Liver (tissue), 9 donors: ENCODE results near the gene TULP4. TPM values are rescaled to one million over a fixed set of nuclear protein-coding genes. Genes with fewer than 3 reads are reported as not detected.

Source experiments
- DNase-seq: peaks from one replicate; pipeline ENCODE4 v3.0.0-alpha.2; 2017; ENCODE audit warnings: low spot score
- H3K27ac ChIP-seq, 2 donors: one replicate each; pipeline ENCODE4 v1.7.0; 2013; ENCODE audit warnings: inconsistent platforms in 2 of 2, low read length in 2 of 2, control low read depth in 1 of 2, low read depth in 1 of 2, mild to moderate bottlenecking in 1 of 2
- H3K27me3 ChIP-seq, 4 donors: one replicate each; pipeline versions ENCODE4 v1.6.1 to v1.7.0; 2013; ENCODE audit warnings: low read length in 3 of 4, inconsistent platforms in 1 of 4, mild to moderate bottlenecking in 1 of 4, moderate library complexity in 1 of 4; ENCODE audit not compliant: control insufficient read depth in 4 of 4, insufficient read depth in 4 of 4
- H3K36me3 ChIP-seq, 4 donors: one replicate each; pipeline versions ENCODE4 v1.6.1 to v1.7.0; 2013; ENCODE audit warnings: low read length in 3 of 4, mild to moderate bottlenecking in 3 of 4, low read depth in 1 of 4, moderate library complexity in 1 of 4; ENCODE audit not compliant: control insufficient read depth in 4 of 4, insufficient read depth in 3 of 4
- H3K4me1 ChIP-seq, 4 donors: one replicate each; pipeline versions ENCODE4 v1.6.1 to v1.7.0; 2013; ENCODE audit warnings: low read length in 3 of 4, mild to moderate bottlenecking in 3 of 4, moderate library complexity in 1 of 4; ENCODE audit not compliant: control insufficient read depth in 4 of 4, insufficient read depth in 4 of 4
- H3K4me3 ChIP-seq, 3 donors: one replicate each; pipeline versions ENCODE4 v1.6.1 to v1.7.0; 2013; ENCODE audit warnings: low read length in 3 of 3, control low read depth in 1 of 3, low read depth in 1 of 3, mild to moderate bottlenecking in 1 of 3
- H3K9ac ChIP-seq, 2 donors: one replicate each; pipeline ENCODE4 v1.7.0; 2013; ENCODE audit warnings: low read length in 2 of 2, mild to moderate bottlenecking in 2 of 2, moderate library complexity in 2 of 2, control low read depth in 1 of 2, low read depth in 1 of 2
- H3K9me3 ChIP-seq, 4 donors: one replicate each; pipeline versions ENCODE4 v1.6.1 to v1.7.0; 2013; ENCODE audit warnings: low read length in 3 of 4; ENCODE audit not compliant: control insufficient read depth in 4 of 4
- FOXA1 ChIP-seq: IDR thresholded peaks from 2 replicates; pipeline ENCODE4 v1.6.1; 2016; ENCODE audit warnings: antibody characterized with exemption
- GABPA ChIP-seq, 2 donors: IDR thresholded peaks in 1 of 2; conservative IDR thresholded peaks in 1 of 2; 2 replicates each; pipeline ENCODE4 v1.6.1; 2016; ENCODE audit warnings: antibody characterized with exemption in 2 of 2, mild to moderate bottlenecking in 1 of 2, moderate library complexity in 1 of 2
- HNF4A ChIP-seq, 2 donors: conservative IDR thresholded peaks; 2 replicates each; pipeline ENCODE4 v1.6.1; 2016; ENCODE audit warnings: antibody characterized with exemption in 2 of 2, mild to moderate bottlenecking in 2 of 2
- NR2F2 ChIP-seq: IDR thresholded peaks from 2 replicates; pipeline ENCODE4 v1.6.1; 2016; ENCODE audit warnings: antibody characterized with exemption
- RAD21 ChIP-seq, 2 donors: IDR thresholded peaks; 2 replicates each; pipeline ENCODE4 v1.6.1; 2016; ENCODE audit warnings: antibody characterized with exemption in 2 of 2, mild to moderate bottlenecking in 2 of 2
- SP1 ChIP-seq: IDR thresholded peaks from 2 replicates; pipeline ENCODE4 v1.6.1; 2018; ENCODE audit warnings: antibody characterized with exemption, mild to moderate bottlenecking
- YY1 ChIP-seq: IDR thresholded peaks from 2 replicates; pipeline ENCODE4 v1.6.1; 2016; ENCODE audit warnings: antibody characterized with exemption, mild to moderate bottlenecking
- WGBS: extraction: QIAGEN DNeasy Blood & Tissue Kit; methylation state at CpG from one replicate; pipeline ENCODE4 v1.1.7; 2013; 5-methylcytosine and 5-hydroxymethylcytosine counted together
- polyA plus RNA-seq, 2 donors: library from polyadenylated mRNA; stranded (reverse) in 1 of 2; unstranded in 1 of 2; fragments of 200-250 nt in 1 of 2; fragments of >200 nt in 1 of 2; fragmentation: Nextera tagmentation in 1 of 2; extraction: Ambion mirVana in 1 of 2; gene quantifications; one replicate each; pipeline versions ENCODE4 v1.2.1 to v1.2.3, GENCODE V29; 2013 to 2015
- total RNA-seq, 2 donors: library from RNA; depleted of rRNA; stranded (reverse); fragments of >200 nt; gene quantifications; one replicate each; pipeline ENCODE4 v1.2.3, GENCODE V29; 2014
- TF ChIP-seq, protein P1 (sequence below): IDR thresholded peaks from 2 replicates; pipeline ENCODE4 v1.6.1; 2016; ENCODE audit warnings: antibody characterized with exemption
- TF ChIP-seq, protein P2 (sequence below): IDR thresholded peaks from 2 replicates; pipeline ENCODE4 v1.6.1; 2016; ENCODE audit warnings: antibody characterized with exemption
- TF ChIP-seq, protein P3 (sequence below): IDR thresholded peaks from 2 replicates; pipeline ENCODE4 v1.6.1; 2016; ENCODE audit warnings: antibody characterized with exemption
- TF ChIP-seq, protein P4 (sequence below): fragments of 150-350 bp; IDR thresholded peaks from 2 replicates; pipeline ENCODE4 v1.5.1; 2017; ENCODE audit warnings: improper control_type of control experiment, low read depth, low read length; ENCODE audit not compliant: missing input control
- TF ChIP-seq, protein P5 (sequence below): IDR thresholded peaks from 2 replicates; pipeline ENCODE4 v1.6.1; 2016; ENCODE audit warnings: antibody characterized with exemption, mild to moderate bottlenecking
- donor health status: healthy.
- donor health status: healthy.
- donor health status: healthy.
- donor health status: healthy.
- donor health status: healthy.

TULP4 gene
- total and polyA plus RNA-seq, 4 donors: 2.2 to 53.3 (median 18.0) TPM

DNA sequence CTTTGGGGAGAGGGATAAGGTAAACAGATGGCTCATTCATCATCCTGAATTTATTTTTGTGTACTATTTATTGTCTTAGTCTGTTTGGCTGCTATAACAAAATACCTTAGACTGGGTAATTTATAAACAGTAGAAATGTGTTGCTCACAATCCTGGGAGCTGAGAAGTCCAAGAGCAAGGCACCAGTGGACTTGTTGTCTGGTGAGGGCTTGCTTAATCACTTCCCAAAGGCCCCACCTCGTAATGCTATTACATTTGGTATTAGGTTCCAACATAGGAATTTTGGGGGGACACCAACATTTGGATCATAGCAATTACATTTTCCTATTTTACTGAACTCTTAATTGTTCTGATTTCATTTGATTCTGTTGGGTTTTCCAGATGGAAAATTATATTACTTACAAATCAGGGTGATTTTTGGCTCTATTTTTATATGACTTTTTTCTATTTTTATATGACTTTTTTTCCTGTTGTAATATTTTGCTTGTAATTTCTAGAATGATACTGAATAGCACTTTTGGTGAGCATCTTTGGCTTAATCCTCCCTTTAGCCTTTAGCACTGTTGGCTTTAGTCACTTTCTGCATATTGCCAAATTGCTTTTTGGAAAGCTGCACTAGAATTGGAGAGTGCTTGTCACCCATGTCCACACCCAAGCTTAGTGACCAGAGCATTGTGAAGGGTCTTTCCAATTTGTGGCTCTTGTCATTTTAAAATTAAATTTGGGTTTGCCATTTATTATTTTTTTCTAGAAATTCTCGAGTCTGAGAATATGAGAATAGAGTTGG, 43.7 kb upstream of the TULP4 start:
- no peak for DNase-seq
- Histone ChIP-seq H3K4me3 (no peak overlapping the region), H3K9me3 (no peaks in the 10 kb centered on the region), H3K27me3 (no peaks in the 10 kb centered on the region), H3K36me3 (no peaks in the 10 kb centered on the region), H3K4me1 (peaks cover 0 to 2% (median 0%) of the 10 kb centered on the region in 4 donors), H3K9ac (no peak overlapping the region), H3K27ac (no peak overlapping the region)
- no peak for TF ChIP-seq FOXA1
- TF ChIP-seq, protein P1, sequence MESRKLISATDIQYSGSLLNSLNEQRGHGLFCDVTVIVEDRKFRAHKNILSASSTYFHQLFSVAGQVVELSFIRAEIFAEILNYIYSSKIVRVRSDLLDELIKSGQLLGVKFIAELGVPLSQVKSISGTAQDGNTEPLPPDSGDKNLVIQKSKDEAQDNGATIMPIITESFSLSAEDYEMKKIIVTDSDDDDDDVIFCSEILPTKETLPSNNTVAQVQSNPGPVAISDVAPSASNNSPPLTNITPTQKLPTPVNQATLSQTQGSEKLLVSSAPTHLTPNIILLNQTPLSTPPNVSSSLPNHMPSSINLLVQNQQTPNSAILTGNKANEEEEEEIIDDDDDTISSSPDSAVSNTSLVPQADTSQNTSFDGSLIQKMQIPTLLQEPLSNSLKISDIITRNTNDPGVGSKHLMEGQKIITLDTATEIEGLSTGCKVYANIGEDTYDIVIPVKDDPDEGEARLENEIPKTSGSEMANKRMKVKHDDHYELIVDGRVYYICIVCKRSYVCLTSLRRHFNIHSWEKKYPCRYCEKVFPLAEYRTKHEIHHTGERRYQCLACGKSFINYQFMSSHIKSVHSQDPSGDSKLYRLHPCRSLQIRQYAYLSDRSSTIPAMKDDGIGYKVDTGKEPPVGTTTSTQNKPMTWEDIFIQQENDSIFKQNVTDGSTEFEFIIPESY: no peak
- 90% methylated on average over 2 of the region's 2 CpGs for WGBS

DNA sequence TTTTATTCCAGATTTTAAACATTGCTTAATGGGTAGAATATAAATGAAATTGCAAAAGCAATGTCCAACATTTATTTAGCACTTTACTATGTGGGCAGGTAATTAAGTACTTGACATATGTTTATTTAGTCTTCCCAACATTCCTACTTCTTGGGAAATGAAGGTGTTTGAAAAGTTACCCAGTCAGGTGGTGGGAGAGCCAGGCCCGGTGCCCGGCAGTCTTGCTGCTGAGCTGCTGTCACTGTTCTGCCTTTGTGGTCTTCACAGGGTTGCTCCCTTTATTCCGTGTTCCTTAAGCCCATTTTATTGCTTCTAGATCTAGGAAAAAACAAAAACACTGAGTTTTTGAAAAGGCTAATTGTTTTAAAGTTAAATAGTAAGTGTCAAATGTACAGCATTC, 42.6 kb upstream of the TULP4 start:
- H3K9me3 ChIP-seq: no peaks in the 10 kb centered on the region
- TF ChIP-seq FOXA1: no peak
- no peak for TF ChIP-seq GABPA (IDR thresholded peaks at IDR 0.05 in 1 of 2, conservative IDR thresholded peaks at IDR 0.05 in 1 of 2)
- no peak for TF ChIP-seq SP1
- no peak for TF ChIP-seq HNF4A (conservative IDR thresholded peaks at IDR 0.05)
- TF ChIP-seq NR2F2: no peak
- TF ChIP-seq RAD21 (IDR thresholded peaks at IDR 0.05): no peak
- no peak for TF ChIP-seq YY1
- TF ChIP-seq, protein P2, sequence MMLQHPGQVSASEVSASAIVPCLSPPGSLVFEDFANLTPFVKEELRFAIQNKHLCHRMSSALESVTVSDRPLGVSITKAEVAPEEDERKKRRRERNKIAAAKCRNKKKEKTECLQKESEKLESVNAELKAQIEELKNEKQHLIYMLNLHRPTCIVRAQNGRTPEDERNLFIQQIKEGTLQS: no peak
- TF ChIP-seq, protein P1: no peak
- TF ChIP-seq, protein P3, sequence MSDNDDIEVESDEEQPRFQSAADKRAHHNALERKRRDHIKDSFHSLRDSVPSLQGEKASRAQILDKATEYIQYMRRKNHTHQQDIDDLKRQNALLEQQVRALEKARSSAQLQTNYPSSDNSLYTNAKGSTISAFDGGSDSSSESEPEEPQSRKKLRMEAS: no peak
- TF ChIP-seq, protein P4, sequence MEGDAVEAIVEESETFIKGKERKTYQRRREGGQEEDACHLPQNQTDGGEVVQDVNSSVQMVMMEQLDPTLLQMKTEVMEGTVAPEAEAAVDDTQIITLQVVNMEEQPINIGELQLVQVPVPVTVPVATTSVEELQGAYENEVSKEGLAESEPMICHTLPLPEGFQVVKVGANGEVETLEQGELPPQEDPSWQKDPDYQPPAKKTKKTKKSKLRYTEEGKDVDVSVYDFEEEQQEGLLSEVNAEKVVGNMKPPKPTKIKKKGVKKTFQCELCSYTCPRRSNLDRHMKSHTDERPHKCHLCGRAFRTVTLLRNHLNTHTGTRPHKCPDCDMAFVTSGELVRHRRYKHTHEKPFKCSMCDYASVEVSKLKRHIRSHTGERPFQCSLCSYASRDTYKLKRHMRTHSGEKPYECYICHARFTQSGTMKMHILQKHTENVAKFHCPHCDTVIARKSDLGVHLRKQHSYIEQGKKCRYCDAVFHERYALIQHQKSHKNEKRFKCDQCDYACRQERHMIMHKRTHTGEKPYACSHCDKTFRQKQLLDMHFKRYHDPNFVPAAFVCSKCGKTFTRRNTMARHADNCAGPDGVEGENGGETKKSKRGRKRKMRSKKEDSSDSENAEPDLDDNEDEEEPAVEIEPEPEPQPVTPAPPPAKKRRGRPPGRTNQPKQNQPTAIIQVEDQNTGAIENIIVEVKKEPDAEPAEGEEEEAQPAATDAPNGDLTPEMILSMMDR: no peak
- TF ChIP-seq, protein P5, sequence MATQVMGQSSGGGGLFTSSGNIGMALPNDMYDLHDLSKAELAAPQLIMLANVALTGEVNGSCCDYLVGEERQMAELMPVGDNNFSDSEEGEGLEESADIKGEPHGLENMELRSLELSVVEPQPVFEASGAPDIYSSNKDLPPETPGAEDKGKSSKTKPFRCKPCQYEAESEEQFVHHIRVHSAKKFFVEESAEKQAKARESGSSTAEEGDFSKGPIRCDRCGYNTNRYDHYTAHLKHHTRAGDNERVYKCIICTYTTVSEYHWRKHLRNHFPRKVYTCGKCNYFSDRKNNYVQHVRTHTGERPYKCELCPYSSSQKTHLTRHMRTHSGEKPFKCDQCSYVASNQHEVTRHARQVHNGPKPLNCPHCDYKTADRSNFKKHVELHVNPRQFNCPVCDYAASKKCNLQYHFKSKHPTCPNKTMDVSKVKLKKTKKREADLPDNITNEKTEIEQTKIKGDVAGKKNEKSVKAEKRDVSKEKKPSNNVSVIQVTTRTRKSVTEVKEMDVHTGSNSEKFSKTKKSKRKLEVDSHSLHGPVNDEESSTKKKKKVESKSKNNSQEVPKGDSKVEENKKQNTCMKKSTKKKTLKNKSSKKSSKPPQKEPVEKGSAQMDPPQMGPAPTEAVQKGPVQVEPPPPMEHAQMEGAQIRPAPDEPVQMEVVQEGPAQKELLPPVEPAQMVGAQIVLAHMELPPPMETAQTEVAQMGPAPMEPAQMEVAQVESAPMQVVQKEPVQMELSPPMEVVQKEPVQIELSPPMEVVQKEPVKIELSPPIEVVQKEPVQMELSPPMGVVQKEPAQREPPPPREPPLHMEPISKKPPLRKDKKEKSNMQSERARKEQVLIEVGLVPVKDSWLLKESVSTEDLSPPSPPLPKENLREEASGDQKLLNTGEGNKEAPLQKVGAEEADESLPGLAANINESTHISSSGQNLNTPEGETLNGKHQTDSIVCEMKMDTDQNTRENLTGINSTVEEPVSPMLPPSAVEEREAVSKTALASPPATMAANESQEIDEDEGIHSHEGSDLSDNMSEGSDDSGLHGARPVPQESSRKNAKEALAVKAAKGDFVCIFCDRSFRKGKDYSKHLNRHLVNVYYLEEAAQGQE: no peak
- peaks cover 0 to 2% (median 0%) of the 10 kb centered on the region in 4 donors for H3K4me1 ChIP-seq
- H3K4me3 ChIP-seq: no peak overlapping the region
- H3K27me3 ChIP-seq: no peaks in the 10 kb centered on the region
- no peaks in the 10 kb centered on the region for H3K36me3 ChIP-seq
- H3K9ac ChIP-seq: no peak overlapping the region
- DNase-seq: no peak
- no peak overlapping the region for H3K27ac ChIP-seq
- WGBS: 96% methylated on average over 3 of the region's 3 CpGs
